Loucy (cell line): Measurements from ENCODE around the gene SDF2L1.
"Not testable (repeated sequence)": the region's sequence is repeated elsewhere in the genome, so short reads cannot be mapped to it uniquely, and the experiment has no call there.

Experiments
- H2AFZ ChIP-seq: fragments of 200-600 bp; sonication (generic); 2 replicates; pipeline ENCODE4 v1.6.0; 2016; ENCODE audit warnings: antibody characterized with exemption, mild to moderate bottlenecking, low read length, moderate library complexity
- H3F3A ChIP-seq: fragments of 200-600 bp; 2 replicates; pipeline ENCODE4 v1.6.0; 2016; ENCODE audit warnings: antibody characterized with exemption, low read depth, mild to moderate bottlenecking
- H3K27me3 ChIP-seq: fragments of 200-600 bp; sonication (generic); 2 replicates; pipeline ENCODE4 v1.6.1; 2014; ENCODE audit warnings: low read length, mild to moderate bottlenecking; ENCODE audit not compliant: insufficient read depth, poor library complexity, severe bottlenecking
- H3K36me3 ChIP-seq: fragments of 200-600 bp; sonication (generic); 2 replicates; pipeline ENCODE4 v1.6.1; 2016; ENCODE audit warnings: low read length; ENCODE audit not compliant: insufficient read depth
- H3K4me1 ChIP-seq: fragments of 200-600 bp; sonication (generic); 2 replicates; pipeline ENCODE4 v1.5.1; 2014; ENCODE audit warnings: low read length, mild to moderate bottlenecking; ENCODE audit not compliant: insufficient read depth, poor library complexity, severe bottlenecking
- H3K4me2 ChIP-seq: fragments of 200-600 bp; sonication (generic); 2 replicates; pipeline ENCODE4 v1.6.0; 2014; ENCODE audit warnings: antibody characterized with exemption, low read length, low read depth, mild to moderate bottlenecking; ENCODE audit not compliant: poor library complexity, severe bottlenecking
- H3K4me3 ChIP-seq: fragments of 200-600 bp; sonication (generic); 2 replicates; pipeline ENCODE4 v1.5.1; 2014; ENCODE audit warnings: low read length, mild to moderate bottlenecking, mixed read lengths; ENCODE audit not compliant: poor library complexity, severe bottlenecking
- H3K79me2 ChIP-seq: fragments of 200-600 bp; sonication (generic); 2 replicates; pipeline ENCODE4 v1.6.1; 2014; ENCODE audit warnings: low read length; ENCODE audit not compliant: insufficient read depth
- H3K9ac ChIP-seq: fragments of 200-600 bp; sonication (generic); 2 replicates; pipeline ENCODE4 v1.6.0; 2014; ENCODE audit warnings: mild to moderate bottlenecking, low read depth, low read length, moderate library complexity; ENCODE audit not compliant: poor library complexity, severe bottlenecking
- H3K9me2 ChIP-seq: fragments of 200-600 bp; sonication (generic); replicated peaks from 2 replicates; pipeline ENCODE4 v1.6.1; 2016; ENCODE audit warnings: low read depth, low read length, mixed read lengths
- H3K9me3 ChIP-seq: fragments of 200-600 bp; sonication (generic); 2 replicates; pipeline ENCODE4 v1.6.1; 2014; ENCODE audit warnings: mild to moderate bottlenecking, antibody characterized with exemption, low read length, low read depth; ENCODE audit not compliant: insufficient read depth
- H4K20me1 ChIP-seq: fragments of 200-600 bp; sonication (generic); 2 replicates; pipeline ENCODE4 v1.6.0; 2014; ENCODE audit warnings: antibody characterized with exemption, low read length, mild to moderate bottlenecking; ENCODE audit not compliant: insufficient read depth, poor library complexity, severe bottlenecking
- CTCF ChIP-seq: fragments of 200-600 bp; sonication (generic); conservative IDR thresholded peaks from 2 replicates; pipeline ENCODE4 v1.5.1; 2014; ENCODE audit warnings: mild to moderate bottlenecking, antibody characterized with exemption, low read length
- EZH2phosphoT487 ChIP-seq: fragments of 200-600 bp; IDR thresholded peaks from 2 replicates; pipeline ENCODE4 v1.6.1; 2018; ENCODE audit warnings: antibody characterized with exemption, mild to moderate bottlenecking, moderate library complexity, borderline replicate concordance

The SDF2L1 gene

GRCh38 chr22:21690401-21690801 is 48.3 kb downstream of the SDF2L1 start:
- Histone ChIP-seq H3K9ac (no peak overlapping the region), H2AFZ (no peak overlapping the region), H3F3A (no peaks in the 10 kb centered on the region), H4K20me1 (no peaks in the 10 kb centered on the region), H3K36me3 (peaks cover 42% of the 10 kb centered on the region; the same call in 1 of the 2 replicates), H3K4me1 (no peaks in the 10 kb centered on the region), H3K79me2 (no peaks in the 10 kb centered on the region), H3K27me3 (no peaks in the 10 kb centered on the region), H3K9me2 (no peaks in the 10 kb centered on the region), H3K4me3 (no peak overlapping the region), H3K4me2 (no peak overlapping the region), H3K9me3 (no peaks in the 10 kb centered on the region)
- TF ChIP-seq EZH2phosphoT487, result no peak
- TF ChIP-seq CTCF, result no peak

- no peaks in the 10 kb centered on the region for H4K20me1 ChIP-seq
- no peaks in the 10 kb centered on the region for H3K9me3 ChIP-seq
- H3K79me2 ChIP-seq, result no peaks in the 10 kb centered on the region
- H3K9me2 ChIP-seq, result no peaks in the 10 kb centered on the region
- H3K27me3 ChIP-seq, result no peaks in the 10 kb centered on the region
- no peak overlapping the region for H3K9ac ChIP-seq
- H3K4me1 ChIP-seq, result no peaks in the 10 kb centered on the region
- no peak overlapping the region for H3K4me2 ChIP-seq
- no peak overlapping the region for H3K4me3 ChIP-seq
- H2AFZ ChIP-seq, result no peak overlapping the region
- H3F3A ChIP-seq, result no peaks in the 10 kb centered on the region
- TF ChIP-seq EZH2phosphoT487 (no peak), CTCF (no peak)
- peaks cover 49% of the 10 kb centered on the region; the same call in 1 of the 2 replicates for H3K36me3 ChIP-seq
Measured at GRCh38 chr22:21691816-21692215, 49.7 kb downstream of the SDF2L1 start.

GRCh38 chr22:21692856-21693255 is 50.8 kb downstream of the SDF2L1 start:
- H3K4me3 ChIP-seq, H3K9me2 ChIP-seq, H4K20me1 ChIP-seq, H3K9ac ChIP-seq, H3F3A ChIP-seq, H3K79me2 ChIP-seq, H3K4me2 ChIP-seq, H2AFZ ChIP-seq, H3K27me3 ChIP-seq, H3K4me1 ChIP-seq, H3K9me3 ChIP-seq: not testable (repeated sequence)
- peaks cover 55% of the 10 kb centered on the region; the same call in 1 of the 2 replicates for H3K36me3 ChIP-seq

GRCh38 chr22:21693333-21693998 is 51.4 kb downstream of the SDF2L1 start:
- no peaks in the 10 kb centered on the region for H3F3A ChIP-seq
- TF ChIP-seq CTCF (no peak), EZH2phosphoT487 (no peak)
- no peaks in the 10 kb centered on the region for H3K4me1 ChIP-seq
- H4K20me1 ChIP-seq, result no peaks in the 10 kb centered on the region
- H3K9ac ChIP-seq, result no peak overlapping the region
- H3K79me2 ChIP-seq, result no peaks in the 10 kb centered on the region
- no peak overlapping the region for H3K4me2 ChIP-seq
- no peak overlapping the region for H2AFZ ChIP-seq
- no peak overlapping the region for H3K4me3 ChIP-seq
- H3K27me3 ChIP-seq, result no peaks in the 10 kb centered on the region
- peaks cover 56% of the 10 kb centered on the region; the same call in 1 of the 2 replicates for H3K36me3 ChIP-seq
- no peaks in the 10 kb centered on the region for H3K9me3 ChIP-seq
- H3K9me2 ChIP-seq, result no peaks in the 10 kb centered on the region
